Panc1 (cell line): ENCODE data around the gene P4HTM. TPM values are rescaled to one million over a fixed set of nuclear protein-coding genes. Genes with fewer than 3 reads are reported as not detected.

Experiments
- ATAC-seq: fragments of 200-7000 bp; cut with Tn5 transposase; 2 replicates; pipeline ENCODE4 v1.9.1; 2020; ENCODE audit warnings: mild to moderate bottlenecking, moderate library complexity
- BruUV-seq: library from RNA; stranded (reverse); fragments of 400-500 nt; replicated peaks from 2 replicates; lab custom pipeline; 2021; lab: Mats Ljungman, UMichigan
- CTCF ChIA-PET: fragments of 300-600 bp; sonication (Branson Sonifier 250); formaldehyde crosslinking; loops from one replicate; lab custom pipeline; 2022; ENCODE audit warnings: antibody characterized with exemption; lab: Charles Lee
- POLR2A ChIA-PET: fragments of 300-600 bp; sonication (Branson Sonifier 250); formaldehyde crosslinking; loops from one replicate; lab custom pipeline; 2022; ENCODE audit warnings: antibody characterized with exemption; lab: Charles Lee
- DNase-seq: peaks from one replicate; pipeline ENCODE4 v3.0.0-alpha.2; 2010; ENCODE audit warnings: low read depth, low spot score
- H3K27ac ChIP-seq: 2 replicates; pipeline ENCODE4 v1.5.1; 2011; ENCODE audit warnings: mild to moderate bottlenecking, low read length, inconsistent platforms
- H3K27me3 ChIP-seq: fragments of 200-500 bp; sonication (Bioruptor generic); 2 replicates; pipeline ENCODE4 v1.6.0; 2014; ENCODE audit warnings: low read length, inconsistent platforms; ENCODE audit not compliant: control insufficient read depth, insufficient read depth
- H3K36me3 ChIP-seq: fragments of 200-500 bp; sonication (Bioruptor generic); 2 replicates; pipeline ENCODE4 v1.5.1; 2014; ENCODE audit warnings: inconsistent platforms, mild to moderate bottlenecking, low read length, moderate library complexity; ENCODE audit not compliant: control insufficient read depth, insufficient read depth
- H3K4me1 ChIP-seq: 2 replicates; pipeline ENCODE4 v1.5.1; 2011; ENCODE audit warnings: inconsistent platforms, mild to moderate bottlenecking, low read length, moderate library complexity; ENCODE audit not compliant: control insufficient read depth, insufficient read depth
- H3K4me3 ChIP-seq, 2 experiments: 2 replicates each; pipeline ENCODE4 v1.5.1; 2011 to 2012; ENCODE audit warnings: low read depth in 2 of 2, low read length in 2 of 2, mild to moderate bottlenecking in 2 of 2, inconsistent platforms in 1 of 2, moderate library complexity in 1 of 2
- H3K9me3 ChIP-seq: fragments of 200-500 bp; sonication (Bioruptor generic); 2 replicates; pipeline ENCODE4 v1.5.1; 2014; ENCODE audit warnings: low read depth, mild to moderate bottlenecking, inconsistent platforms, low read length, moderate library complexity; ENCODE audit not compliant: control insufficient read depth, insufficient read depth
- CTCF ChIP-seq: fragments of 450-650 bp; IDR thresholded peaks from 2 replicates; pipeline ENCODE4 v1.5.1; 2017; ENCODE audit warnings: mild to moderate bottlenecking
- POLR2AphosphoS5 ChIP-seq: IDR thresholded peaks from 2 replicates; pipeline ENCODE4 v1.6.1; 2012; ENCODE audit warnings: mild to moderate bottlenecking, low read depth, low read length, moderate library complexity
- REST ChIP-seq, 2 experiments: IDR thresholded peaks; 2 replicates each; pipeline ENCODE4 v1.6.1; 2011 to 2012; ENCODE audit warnings: low read depth in 2 of 2, control low read depth in 1 of 2, low read length in 1 of 2, mild to moderate bottlenecking in 1 of 2, moderate library complexity in 1 of 2; ENCODE audit not compliant: insufficient read depth in 1 of 2
- SIN3A ChIP-seq: IDR thresholded peaks from 2 replicates; pipeline ENCODE4 v1.6.1; 2012; ENCODE audit warnings: low read depth, mild to moderate bottlenecking, low read length, moderate library complexity, borderline replicate concordance; ENCODE audit not compliant: insufficient read depth
- TCF7L2 ChIP-seq: IDR thresholded peaks from 2 replicates; pipeline ENCODE4 v1.6.1; 2011; ENCODE audit warnings: mild to moderate bottlenecking, low read depth, low read length, inconsistent platforms
- in situ Hi-C: cut with HindIII; loops from 2 replicates; pipeline ENCODE4 v1.10.0; 2016; ENCODE audit warnings: low sequenced_read_pairs, low pct_unique_long_range_greater_than_20kb
- intact Hi-C: fragments of 100-400 bp; cut with micrococcal nuclease; formaldehyde crosslinking; loops from one replicate; pipeline ENCODE4 v1.10.0; 2022; ENCODE audit not compliant: unreplicated experiment
- total RNA-seq: library from RNA; stranded (reverse); gene quantifications from one replicate; pipeline ENCODE4 v1.2.1, GENCODE V29; 2021; ENCODE audit not compliant: unreplicated experiment

P4HTM gene
- total RNA-seq, 1 experiment from 2014 or later, result 28.3 TPM

GRCh38 chr3:49012441-49013017 lies 22.5 kb downstream of the P4HTM start:
- no peak for ATAC-seq

GRCh38 chr3:49013113-49013737 lies 23.2 kb downstream of the P4HTM start:
- intact Hi-C loops, result no loop called here
- in situ Hi-C loops, result no loop called here
- POLR2A ChIA-PET, result no interaction called here
- no peaks in the 10 kb centered on the region for H3K36me3 ChIP-seq
- no peak overlapping the region for H3K27ac ChIP-seq
- no TSS peak for BruUV-seq
- DNase-seq (no peak), ATAC-seq (no peak)
- H3K4me3 ChIP-seq, result no peak overlapping the region
- CTCF ChIA-PET, result interaction anchor here (0.9 kb wide), 1 partner anchor 25 kb away, joined by 3 read pairs; no protein-coding TSS in a partner anchor
- H3K4me1 ChIP-seq, result peaks cover 13% of the 10 kb centered on the region
- no peaks in the 10 kb centered on the region for H3K27me3 ChIP-seq
- H3K9me3 ChIP-seq, result no peaks in the 10 kb centered on the region
- TF ChIP-seq TCF7L2 (no peak), SIN3A (no peak), POLR2AphosphoS5 (no peak), REST (IDR thresholded peaks at IDR 0.05; ENCODE audit: insufficient read depth in 1 of 2, low read depth in 2 of 2, low read length in 1 of 2) (no peak)

More at GRCh38 chr3:49012441-49013017, 22.5 kb downstream of the P4HTM start:
- Histone ChIP-seq H3K4me1 (peaks cover 14% of the 10 kb centered on the region), H3K27me3 (no peaks in the 10 kb centered on the region), H3K4me3 (no peak overlapping the region), H3K9me3 (no peaks in the 10 kb centered on the region), H3K27ac (no peak overlapping the region), H3K36me3 (no peaks in the 10 kb centered on the region)
- no peak for DNase-seq
- intact Hi-C loops, result no loop called here
- ChIA-PET POLR2A (no interaction called here), CTCF (interaction anchor here (0.6 kb wide), 1 partner anchor 25 kb away, joined by 3 read pairs; no protein-coding TSS in a partner anchor)
- no TSS peak for BruUV-seq
- in situ Hi-C loops, result no loop called here
- no peak for TF ChIP-seq REST (IDR thresholded peaks at IDR 0.05; ENCODE audit: insufficient read depth in 1 of 2, low read depth in 2 of 2, low read length in 1 of 2)
- TF ChIP-seq POLR2AphosphoS5, result no peak
- TF ChIP-seq CTCF, result no peak
- no peak for TF ChIP-seq TCF7L2
- no peak for TF ChIP-seq SIN3A
